ENCODE data around the gene RGS17.
"Not testable (repeated sequence)": the region's sequence is repeated elsewhere in the genome, so short reads cannot be mapped to it uniquely, and the experiment has no call there.

DNA sequence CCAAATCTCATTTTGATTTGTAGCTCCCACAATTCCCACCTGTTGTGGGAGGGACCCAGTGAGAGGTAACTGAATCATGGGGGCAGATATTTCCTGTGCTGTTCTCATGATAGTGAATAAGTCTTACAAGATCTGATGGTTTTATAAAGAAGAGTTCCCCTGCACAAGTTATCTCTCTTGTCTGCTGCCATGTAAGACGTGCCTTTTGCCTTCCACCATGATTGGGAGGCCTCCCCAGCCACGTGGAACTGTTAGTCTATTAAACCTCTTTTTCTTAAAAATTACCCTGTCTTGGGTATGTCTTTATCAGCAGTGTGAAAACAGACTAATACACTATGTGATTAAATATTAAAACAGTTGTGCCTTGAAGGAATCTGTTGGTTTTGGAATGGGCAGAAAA is 131.5 kb downstream of the RGS17 start:
- TF ChIP-seq, protein P1, sequence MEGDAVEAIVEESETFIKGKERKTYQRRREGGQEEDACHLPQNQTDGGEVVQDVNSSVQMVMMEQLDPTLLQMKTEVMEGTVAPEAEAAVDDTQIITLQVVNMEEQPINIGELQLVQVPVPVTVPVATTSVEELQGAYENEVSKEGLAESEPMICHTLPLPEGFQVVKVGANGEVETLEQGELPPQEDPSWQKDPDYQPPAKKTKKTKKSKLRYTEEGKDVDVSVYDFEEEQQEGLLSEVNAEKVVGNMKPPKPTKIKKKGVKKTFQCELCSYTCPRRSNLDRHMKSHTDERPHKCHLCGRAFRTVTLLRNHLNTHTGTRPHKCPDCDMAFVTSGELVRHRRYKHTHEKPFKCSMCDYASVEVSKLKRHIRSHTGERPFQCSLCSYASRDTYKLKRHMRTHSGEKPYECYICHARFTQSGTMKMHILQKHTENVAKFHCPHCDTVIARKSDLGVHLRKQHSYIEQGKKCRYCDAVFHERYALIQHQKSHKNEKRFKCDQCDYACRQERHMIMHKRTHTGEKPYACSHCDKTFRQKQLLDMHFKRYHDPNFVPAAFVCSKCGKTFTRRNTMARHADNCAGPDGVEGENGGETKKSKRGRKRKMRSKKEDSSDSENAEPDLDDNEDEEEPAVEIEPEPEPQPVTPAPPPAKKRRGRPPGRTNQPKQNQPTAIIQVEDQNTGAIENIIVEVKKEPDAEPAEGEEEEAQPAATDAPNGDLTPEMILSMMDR (IDR thresholded peaks at IDR 0.05) = not testable (repeated sequence)
- not testable (repeated sequence) for TF ChIP-seq POLR2A, POLR2AphosphoS5 (IDR thresholded peaks at IDR 0.05)

All from breast epithelium (tissue), 3 donors.